Stomach (tissue), 9 donors: ENCODE measurements around the gene WNT5A. TPM values are rescaled to one million over a fixed set of nuclear protein-coding genes. Genes with fewer than 3 reads are reported as not detected.
A peak's percentile ranks its signal among the peaks of the same experiment; 100 is the strongest.

ENCODE experiments used
- DNase-seq, 2 donors: peaks; one replicate each; pipeline versions ENCODE4 v3.0.0 to v3.0.0-alpha.2; 2013 to 2019
- H3K27ac ChIP-seq, 5 donors: fragments of 200-600 bp in 4 of 5; sonication (generic) in 4 of 5; one replicate each; pipeline ENCODE4 v1.5.1; 2013 to 2019; ENCODE audit warnings: mild to moderate bottlenecking in 1 of 5, moderate library complexity in 1 of 5
- H3K27me3 ChIP-seq, 3 donors: fragments of 200-600 bp; sonication (generic); one replicate each; pipeline ENCODE4 v1.5.1; 2017 to 2019; ENCODE audit warnings: mixed run types in 1 of 3
- H3K36me3 ChIP-seq, 4 donors: fragments of 200-600 bp; sonication (generic); 1 replicate in 3 of 4; 2 replicates in 1 of 4; pipeline ENCODE4 v1.5.1; 2016 to 2019
- H3K4me1 ChIP-seq, 4 donors: fragments of 200-600 bp; sonication (generic); one replicate each; pipeline ENCODE4 v1.5.1; 2016 to 2019
- H3K4me3 ChIP-seq, 4 donors: fragments of 200-600 bp; sonication (generic) in 3 of 4; one replicate each; pipeline ENCODE4 v1.5.1; 2016 to 2019; ENCODE audit warnings: mild to moderate bottlenecking in 1 of 4
- H3K9me3 ChIP-seq, 4 donors: fragments of 200-600 bp; sonication (generic); one replicate each; pipeline ENCODE4 v1.5.1; 2016 to 2019
- EP300 ChIP-seq: sonication (generic); formaldehyde crosslinking; IDR thresholded peaks from one replicate; pipeline ENCODE4 v1.6.1; 2017; ENCODE audit warnings: antibody characterized with exemption
- POLR2A ChIP-seq, 4 donors: fragments of 450-650 bp; IDR thresholded peaks; one replicate each; pipeline ENCODE4 v1.6.1; 2016; ENCODE audit warnings: antibody characterized with exemption in 4 of 4, control low read depth in 2 of 4, mild to moderate bottlenecking in 1 of 4, moderate library complexity in 1 of 4
- POLR2AphosphoS5 ChIP-seq, 3 donors: sonication (generic); formaldehyde crosslinking; IDR thresholded peaks; one replicate each; pipeline ENCODE4 v1.6.1; 2016; ENCODE audit warnings: antibody characterized with exemption in 3 of 3
- WGBS, 5 donors: extraction: QIAGEN DNeasy Blood & Tissue Kit in 3 of 5; methylation state at CpG; one replicate each; pipeline versions ENCODE4 v1.1.5 to v1.1.7; 2013 to 2018; 5-methylcytosine and 5-hydroxymethylcytosine counted together
- intact Hi-C: fragments of 100-400 bp; cut with DNase I; formaldehyde crosslinking; loops from one replicate; pipeline ENCODE4 v1.15.1; 2023; ENCODE audit warnings: low total_unique reads
- polyA plus RNA-seq, 3 donors: library from polyadenylated mRNA; stranded (reverse); fragments of 200-250 nt; gene quantifications; one replicate each; pipeline ENCODE4 v1.2.3, GENCODE V29; 2013
- total RNA-seq, 5 donors: library from RNA; depleted of rRNA; stranded (reverse); fragments of >200 nt; gene quantifications; one replicate each; pipeline versions ENCODE4 v1.1.0 to v1.2.3, GENCODE V29; 2014 to 2016
- TF ChIP-seq, protein P1 (sequence below), 7 experiments: fragments of 450-650 bp in 4 of 7; fragments of 200-600 bp in 3 of 7; sonication (generic) in 3 of 7; IDR thresholded peaks; one replicate each; pipeline ENCODE4 v1.5.1; 2016 to 2019; ENCODE audit warnings: antibody characterized with exemption in 7 of 7, control low read depth in 2 of 7, mild to moderate bottlenecking in 1 of 7
- donor health status: healthy with polysubstance abuse.
- donor health status: Bipolar disorder and iron deficiency.
- donor health status: healthy.

WNT5A gene
- total and polyA plus RNA-seq, 8 donors: 1.2 to 44.2 (median 4.9) TPM

DNA sequence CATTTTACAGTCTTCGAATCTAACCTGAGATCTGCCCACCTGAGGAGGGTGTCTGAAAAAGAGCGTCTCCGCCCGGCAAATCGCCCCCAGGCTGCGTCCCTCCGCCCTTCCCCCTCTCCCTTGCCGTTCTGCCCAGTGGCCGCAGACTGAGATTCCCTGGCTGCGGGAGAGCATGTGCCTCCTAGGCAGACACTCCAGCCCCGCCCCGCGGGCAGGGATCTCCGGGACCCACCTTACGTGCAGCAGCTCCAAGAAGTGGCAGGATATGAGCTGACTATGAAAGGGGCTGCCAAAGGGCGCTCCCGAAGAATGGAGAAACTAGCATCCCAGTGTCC is 2.7 kb upstream of the WNT5A start:
- WGBS, 5 donors: 11 to 25% (median 13%) methylated on average over 17 of the region's 17 CpGs
- no peak overlapping the region for H3K27ac ChIP-seq
- H3K9me3 ChIP-seq: no peaks in the 10 kb centered on the region
- DNase-seq: peak in 1 of 2 donors; percentile 36
- H3K4me1 ChIP-seq: peaks cover 34 to 50% (median 46%) of the 10 kb centered on the region in 4 donors
- no peaks in the 10 kb centered on the region for H3K36me3 ChIP-seq
- H3K27me3 ChIP-seq: peaks cover 0 to 70% (median 50%) of the 10 kb centered on the region in 3 donors
- peak overlapping the region in 1 of 4 donors; percentile 84 for H3K4me3 ChIP-seq
- TF ChIP-seq EP300 (no peak), POLR2A (IDR thresholded peaks at IDR 0.05) (no peak), POLR2AphosphoS5 (IDR thresholded peaks at IDR 0.05) (no peak)
- TF ChIP-seq, protein P1, sequence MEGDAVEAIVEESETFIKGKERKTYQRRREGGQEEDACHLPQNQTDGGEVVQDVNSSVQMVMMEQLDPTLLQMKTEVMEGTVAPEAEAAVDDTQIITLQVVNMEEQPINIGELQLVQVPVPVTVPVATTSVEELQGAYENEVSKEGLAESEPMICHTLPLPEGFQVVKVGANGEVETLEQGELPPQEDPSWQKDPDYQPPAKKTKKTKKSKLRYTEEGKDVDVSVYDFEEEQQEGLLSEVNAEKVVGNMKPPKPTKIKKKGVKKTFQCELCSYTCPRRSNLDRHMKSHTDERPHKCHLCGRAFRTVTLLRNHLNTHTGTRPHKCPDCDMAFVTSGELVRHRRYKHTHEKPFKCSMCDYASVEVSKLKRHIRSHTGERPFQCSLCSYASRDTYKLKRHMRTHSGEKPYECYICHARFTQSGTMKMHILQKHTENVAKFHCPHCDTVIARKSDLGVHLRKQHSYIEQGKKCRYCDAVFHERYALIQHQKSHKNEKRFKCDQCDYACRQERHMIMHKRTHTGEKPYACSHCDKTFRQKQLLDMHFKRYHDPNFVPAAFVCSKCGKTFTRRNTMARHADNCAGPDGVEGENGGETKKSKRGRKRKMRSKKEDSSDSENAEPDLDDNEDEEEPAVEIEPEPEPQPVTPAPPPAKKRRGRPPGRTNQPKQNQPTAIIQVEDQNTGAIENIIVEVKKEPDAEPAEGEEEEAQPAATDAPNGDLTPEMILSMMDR (IDR thresholded peaks at IDR 0.05): no peak
- intact Hi-C loops: loop anchor here (10.0 kb wide), 2 partner anchors 255 to 765 kb away; no protein-coding TSS in a partner anchor

DNA sequence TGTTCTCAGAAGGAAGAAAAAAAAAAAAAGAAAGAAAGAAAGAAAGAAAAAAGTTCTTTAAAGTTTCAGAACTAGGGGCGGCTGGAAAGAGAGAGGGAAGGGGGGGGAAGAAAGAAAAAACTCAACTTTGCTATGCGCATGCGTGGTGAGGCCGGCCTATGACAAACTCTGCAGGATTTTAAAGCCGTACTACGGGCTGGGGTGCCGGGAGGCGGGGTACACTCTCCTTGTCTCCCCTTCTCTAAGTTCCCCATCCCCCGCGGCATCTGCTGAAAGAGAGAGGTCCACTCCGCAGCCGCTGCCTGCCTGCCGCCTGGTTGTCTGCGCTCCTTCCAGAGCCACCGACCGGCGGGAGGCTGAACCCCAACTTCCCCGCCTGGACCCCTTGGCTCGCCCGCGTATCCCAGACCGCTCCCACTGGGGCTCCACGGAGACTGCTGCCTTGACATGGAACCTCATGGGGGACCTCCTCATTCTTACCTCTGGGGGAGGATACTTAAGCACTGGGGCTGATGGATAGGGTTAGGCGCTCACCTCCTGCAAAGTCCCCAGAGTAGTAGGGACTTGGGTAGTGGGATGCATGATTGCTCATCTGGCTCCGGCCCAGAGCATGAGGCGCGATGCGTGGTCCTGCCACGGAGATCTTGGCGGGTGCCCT is 1.4 kb upstream of the WNT5A start:
- Histone ChIP-seq H3K4me1 (peaks cover 34 to 54% (median 53%) of the 10 kb centered on the region in 4 donors), H3K27me3 (peaks cover 0 to 83% (median 61%) of the 10 kb centered on the region in 3 donors), H3K36me3 (no peaks in the 10 kb centered on the region), H3K4me3 (peak overlapping the region; percentile 73 to 94 (median 78)), H3K9me3 (no peaks in the 10 kb centered on the region), H3K27ac (peak overlapping the region in 4 of 5 donors; percentile 65 to 83 (median 77))
- peak; percentile 61 to 91 for DNase-seq
- intact Hi-C loops: loop anchor here (10.0 kb wide), 2 partner anchors 256 to 766 kb away; no protein-coding TSS in a partner anchor
- WGBS, 5 donors: 1 to 4% (median 2%) methylated on average over 25 to 30 of the region's 30 CpGs
- TF ChIP-seq EP300 (no peak), POLR2A (IDR thresholded peaks at IDR 0.05) (no peak), POLR2AphosphoS5 (IDR thresholded peaks at IDR 0.05) (no peak)
- TF ChIP-seq, protein P1 (IDR thresholded peaks at IDR 0.05): no peak

DNA sequence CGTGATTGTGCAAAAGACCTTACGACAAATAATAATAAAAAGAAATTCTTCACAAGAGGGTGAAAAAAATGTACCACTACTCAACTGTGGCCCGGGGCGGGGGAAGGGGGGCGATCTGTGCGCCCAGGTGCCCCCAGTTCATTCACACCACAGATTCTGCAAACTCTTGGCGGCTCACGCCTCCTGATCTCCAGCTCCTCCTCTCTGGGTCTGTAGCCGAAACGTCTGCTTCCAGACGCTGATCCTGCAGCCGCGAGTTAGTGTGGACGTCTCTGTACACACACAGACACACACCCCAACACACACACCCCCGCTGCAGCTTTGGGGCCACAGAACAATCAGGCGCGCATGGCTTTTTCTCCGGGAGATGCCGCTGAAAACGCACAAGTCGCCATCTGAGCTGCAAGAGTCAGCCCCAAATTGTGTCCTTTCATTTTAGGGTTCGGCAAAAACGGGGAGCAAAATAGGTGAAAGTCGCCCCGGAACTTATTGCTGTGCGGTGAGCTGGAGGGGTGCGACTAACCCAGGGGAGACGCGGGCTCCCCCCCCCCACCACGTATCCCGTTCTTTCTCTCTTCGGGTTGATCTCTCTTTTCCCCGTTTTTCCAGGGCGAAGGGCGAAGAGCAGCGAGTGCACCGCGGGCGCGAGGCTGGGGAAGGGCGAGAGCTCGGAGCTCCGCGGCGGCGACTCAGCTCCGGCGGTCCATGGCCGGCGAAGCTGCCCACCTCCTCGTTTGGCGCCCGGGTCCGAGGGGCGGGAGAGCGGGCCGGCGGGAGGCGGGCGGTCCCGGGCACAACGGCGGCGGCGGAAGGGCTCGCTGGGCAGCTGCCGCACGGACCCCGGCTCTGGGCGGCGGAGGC is 505 bp upstream of the WNT5A start:
- WGBS, 5 donors: 0 to 1% (median 1%) methylated on average over 41 to 71 of the region's 71 CpGs
- Histone ChIP-seq H3K27me3 (peaks cover 0 to 85% (median 67%) of the 10 kb centered on the region in 3 donors), H3K9me3 (no peaks in the 10 kb centered on the region), H3K4me1 (peaks cover 34 to 61% (median 58%) of the 10 kb centered on the region in 4 donors), H3K36me3 (no peaks in the 10 kb centered on the region), H3K27ac (peak overlapping the region; percentile 65 to 83 (median 76)), H3K4me3 (peak overlapping the region; percentile 73 to 94 (median 78))
- intact Hi-C loops: loop anchor here (10.0 kb wide), 2 partner anchors 257 to 767 kb away; no protein-coding TSS in a partner anchor
- TF ChIP-seq, protein P1 (IDR thresholded peaks at IDR 0.05): no peak
- TF ChIP-seq EP300: no peak
- peak in 1 of 2 donors; percentile 73 for DNase-seq

DNA sequence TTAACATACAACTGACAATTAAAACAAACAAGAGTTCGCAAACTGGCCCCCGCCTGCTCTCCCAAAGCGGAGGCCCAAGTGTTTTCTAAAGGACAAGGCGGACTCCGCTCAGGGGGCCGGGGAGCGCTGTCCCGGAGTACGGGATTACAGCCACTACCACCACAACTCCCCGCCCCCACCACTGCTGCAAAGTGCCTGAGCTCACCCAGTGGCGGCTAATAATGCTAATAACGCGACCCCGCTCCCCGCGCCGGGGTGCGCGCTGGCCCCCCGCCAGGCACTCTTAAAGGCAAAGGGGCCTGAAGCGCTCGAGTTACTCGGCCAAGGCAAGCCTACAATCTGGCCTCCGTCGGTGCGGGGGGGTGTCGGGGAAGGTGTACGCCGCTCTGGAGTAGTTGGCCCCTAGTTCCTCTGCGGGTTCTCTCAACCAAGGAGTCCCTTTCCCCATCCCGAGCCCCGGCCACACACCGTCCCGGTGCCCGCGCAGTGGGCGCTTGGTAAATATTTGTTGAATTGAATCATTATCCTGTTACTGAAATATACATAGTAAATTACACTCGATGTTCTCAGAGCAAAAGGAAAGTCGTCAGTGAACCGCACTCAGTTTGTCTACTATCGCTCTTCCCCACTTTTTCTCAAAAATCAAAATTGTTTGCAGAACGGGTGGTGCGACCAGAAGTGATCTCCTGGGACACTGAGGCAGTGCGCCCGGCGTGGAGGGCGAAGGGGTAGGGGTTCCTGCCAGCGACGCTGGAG is 827 bp downstream of the WNT5A start:
- WGBS, 5 donors: 2 to 3% (median 2%) methylated on average over 42 to 49 of the region's 49 CpGs
- intact Hi-C loops: loop anchor here (10.0 kb wide), 2 partner anchors 259 to 769 kb away; no protein-coding TSS in a partner anchor
- no peaks in the 10 kb centered on the region for H3K9me3 ChIP-seq
- peak overlapping the region; percentile 73 to 94 (median 78) for H3K4me3 ChIP-seq
- H3K36me3 ChIP-seq: no peaks in the 10 kb centered on the region
- peak overlapping the region; percentile 57 to 83 (median 77) for H3K27ac ChIP-seq
- peak; percentile 63 to 84 for DNase-seq
- H3K4me1 ChIP-seq: peaks cover 46 to 74% (median 71%) of the 10 kb centered on the region in 4 donors
- TF ChIP-seq EP300 (no peak), POLR2A (IDR thresholded peaks at IDR 0.05) (no peak), POLR2AphosphoS5 (IDR thresholded peaks at IDR 0.05) (no peak)
- TF ChIP-seq, protein P1 (IDR thresholded peaks at IDR 0.05): no peak
- peaks cover 0 to 98% (median 80%) of the 10 kb centered on the region in 3 donors for H3K27me3 ChIP-seq
